H1 (cell line): ENCODE measurements around the gene ZNF213. TPM values are rescaled to one million over a fixed set of nuclear protein-coding genes. Genes with fewer than 3 reads are reported as not detected.
A peak's percentile ranks its signal among the peaks of the same experiment; 100 is the strongest.

Experiments used
- CTCF ChIA-PET: fragments of 300-600 bp; sonication (Branson Sonifier 250); formaldehyde crosslinking; loops from one replicate; lab custom pipeline; 2021; ENCODE audit not compliant: partially characterized antibody; lab: Charles Lee
- POLR2A ChIA-PET: fragments of 300-600 bp; sonication (Branson Sonifier 250); formaldehyde crosslinking; loops from one replicate; lab custom pipeline; 2021; ENCODE audit warnings: inconsistent platforms; ENCODE audit not compliant: partially characterized antibody; lab: Charles Lee
- DNase-seq, 2 experiments: peaks; one replicate each; pipeline versions ENCODE4 v3.0.0 to v3.0.0-alpha.2; 2010 to 2022; ENCODE audit warnings: low spot score in 2 of 2, low read depth in 1 of 2, mixed read lengths in 1 of 2
- FAIRE-seq: peaks from 2 replicates; lab custom pipeline; 2011; peaks lifted over from hg19 to GRCh38; lab: Jason Lieb, UNC
- H2AFZ ChIP-seq: 2 replicates; pipeline ENCODE4 v1.8.1; 2012; ENCODE audit warnings: low read length, inconsistent platforms
- H2AK5ac ChIP-seq: 2 replicates; pipeline ENCODE4 v1.6.1; 2013; ENCODE audit warnings: low read depth, low read length
- H2BK120ac ChIP-seq: replicated peaks from 2 replicates; pipeline ENCODE3; 2013; ENCODE audit warnings: low read depth, low read length, inconsistent platforms
- H2BK12ac ChIP-seq: 2 replicates; pipeline ENCODE4 v1.6.1; 2013; ENCODE audit warnings: low read depth, low read length
- H2BK15ac ChIP-seq: 2 replicates; pipeline ENCODE4 v1.6.1; 2013; ENCODE audit warnings: low read length
- H2BK20ac ChIP-seq: 2 replicates; pipeline ENCODE4 v1.6.1; 2013; ENCODE audit warnings: low read length
- H2BK5ac ChIP-seq: 2 replicates; pipeline ENCODE4 v1.6.1; 2013; ENCODE audit warnings: low read depth, low read length
- H3K14ac ChIP-seq: 2 replicates; pipeline ENCODE4 v1.6.1; 2013; ENCODE audit warnings: inconsistent platforms; ENCODE audit not compliant: insufficient read length
- H3K18ac ChIP-seq: 2 replicates; pipeline ENCODE4 v1.6.1; 2013; ENCODE audit warnings: low read length; ENCODE audit errors: extremely low read depth
- H3K23ac ChIP-seq: 2 replicates; pipeline ENCODE4 v1.6.1; 2013; ENCODE audit warnings: inconsistent platforms; ENCODE audit not compliant: insufficient read length
- H3K23me2 ChIP-seq: 2 replicates; pipeline ENCODE4 v1.6.1; 2013; ENCODE audit warnings: low read depth, low read length
- H3K27ac ChIP-seq: 2 replicates; pipeline ENCODE4 v1.6.1; 2011; ENCODE audit warnings: low read depth, low read length, inconsistent platforms
- H3K27me3 ChIP-seq, 4 experiments: replicated peaks in 1 of 4; 1 replicate in 1 of 4; 2 replicates in 3 of 4; pipeline versions ENCODE4 v1.6.1 to v1.8.1; 2011 to 2013; ENCODE audit warnings: low read length in 3 of 4, mild to moderate bottlenecking in 3 of 4, inconsistent platforms in 2 of 4, mixed read lengths in 2 of 4, moderate library complexity in 1 of 4; ENCODE audit not compliant: control insufficient read depth in 3 of 4, insufficient read depth in 3 of 4; ENCODE audit errors: extremely low read depth in 1 of 4
- H3K36me3 ChIP-seq, 4 experiments: 2 replicates each; pipeline versions ENCODE4 v1.6.1 to v1.8.1; 2011 to 2013; ENCODE audit warnings: mild to moderate bottlenecking in 4 of 4, low read length in 3 of 4, moderate library complexity in 2 of 4, control low read depth in 1 of 4, inconsistent platforms in 1 of 4; ENCODE audit not compliant: insufficient read depth in 4 of 4, control insufficient read depth in 2 of 4
- H3K4ac ChIP-seq: replicated peaks from 2 replicates; pipeline ENCODE3; 2013; ENCODE audit warnings: low read length, low read depth, mixed read lengths, inconsistent platforms; ENCODE audit not compliant: insufficient read length
- H3K4me1 ChIP-seq, 4 experiments: replicated peaks in 1 of 4; 1 replicate in 1 of 4; 2 replicates in 3 of 4; pipeline versions ENCODE4 v1.6.1 to v1.8.1; 2011 to 2013; ENCODE audit warnings: low read length in 3 of 4, inconsistent platforms in 2 of 4, mixed read lengths in 1 of 4; ENCODE audit not compliant: insufficient read depth in 4 of 4, control insufficient read depth in 3 of 4
- H3K4me2 ChIP-seq, 2 experiments: 2 replicates each; pipeline versions ENCODE4 v1.6.1 to v1.8.1; 2011 to 2013; ENCODE audit warnings: low read depth in 2 of 2, low read length in 2 of 2, control low read depth in 1 of 2, inconsistent platforms in 1 of 2, mild to moderate bottlenecking in 1 of 2; ENCODE audit not compliant: insufficient read depth in 1 of 2
- H3K4me3 ChIP-seq, 4 experiments: fragments of 200-600, 300-600 bp in 1 of 4; sonication (generic), shearing (Covaris generic), sonication (Bioruptor Twin) in 1 of 4; 2 replicates each; pipeline versions ENCODE4 v1.5.1 to v1.8.1; 2011 to 2016; ENCODE audit warnings: low read length in 4 of 4, low read depth in 3 of 4, control low read depth in 2 of 4, inconsistent platforms in 2 of 4, mild to moderate bottlenecking in 2 of 4, mixed read lengths in 1 of 4, moderate library complexity in 1 of 4; ENCODE audit not compliant: insufficient read depth in 2 of 4; ENCODE audit errors: extremely low read depth in 1 of 4
- H3K56ac ChIP-seq: replicated peaks from 2 replicates; pipeline ENCODE3; 2013; ENCODE audit warnings: low read depth, mild to moderate bottlenecking, mixed read lengths, low read length, inconsistent platforms; ENCODE audit not compliant: insufficient read length
- H3K79me1 ChIP-seq: 2 replicates; pipeline ENCODE4 v1.6.1; 2013; ENCODE audit warnings: low read depth, low read length, control low read depth
- H3K79me2 ChIP-seq, 2 experiments: 2 replicates each; pipeline versions ENCODE4 v1.6.1 to v1.8.1; 2012 to 2013; ENCODE audit warnings: low read length in 2 of 2, mild to moderate bottlenecking in 2 of 2, inconsistent platforms in 1 of 2; ENCODE audit not compliant: insufficient read depth in 2 of 2, control insufficient read depth in 1 of 2
- H3K9ac ChIP-seq, 4 experiments: replicated peaks in 1 of 4; 1 replicate in 1 of 4; 2 replicates in 3 of 4; pipeline versions ENCODE4 v1.6.1 to v1.8.1; 2011 to 2013; ENCODE audit warnings: low read depth in 3 of 4, low read length in 3 of 4, control low read depth in 2 of 4, mild to moderate bottlenecking in 2 of 4, moderate library complexity in 2 of 4, inconsistent platforms in 1 of 4; ENCODE audit errors: extremely low read depth in 1 of 4
- H3K9me3 ChIP-seq, 2 experiments: 2 replicates each; pipeline versions ENCODE4 v1.6.1 to v1.8.1; 2012 to 2013; ENCODE audit warnings: mild to moderate bottlenecking in 2 of 2, moderate library complexity in 2 of 2, control low read depth in 1 of 2, inconsistent platforms in 1 of 2, low read depth in 1 of 2, low read length in 1 of 2, mixed read lengths in 1 of 2; ENCODE audit not compliant: insufficient read depth in 2 of 2
- H4K20me1 ChIP-seq, 2 experiments: replicated peaks in 1 of 2; 2 replicates each; pipeline versions ENCODE3 to v1.8.1; 2011 to 2013; ENCODE audit warnings: inconsistent platforms in 2 of 2, low read length in 2 of 2, mild to moderate bottlenecking in 1 of 2; ENCODE audit not compliant: insufficient read depth in 2 of 2, control insufficient read depth in 1 of 2
- H4K5ac ChIP-seq: 2 replicates; pipeline ENCODE4 v1.6.1; 2013; ENCODE audit warnings: low read length, low read depth, mixed read lengths, inconsistent platforms; ENCODE audit not compliant: insufficient read length
- H4K8ac ChIP-seq: 2 replicates; pipeline ENCODE4 v1.8.0; 2013; ENCODE audit warnings: mild to moderate bottlenecking, moderate library complexity, low read length, inconsistent platforms; ENCODE audit not compliant: insufficient read depth; ENCODE audit errors: extremely low read depth
- H4K91ac ChIP-seq: replicated peaks from 2 replicates; pipeline ENCODE3; 2013; ENCODE audit warnings: low read length, mixed read lengths, inconsistent platforms; ENCODE audit not compliant: insufficient read length
- ASH2L ChIP-seq: fragments of 200-600, 300-600 bp; sonication (generic); IDR thresholded peaks from one replicate; pipeline ENCODE4 v1.7.1; 2017; ENCODE audit warnings: low read length
- CHD2 ChIP-seq: IDR thresholded peaks from 2 replicates; pipeline ENCODE4 v1.6.1; 2012; ENCODE audit warnings: low read length, improper control_type of control experiment
- EP300 ChIP-seq, 2 experiments: IDR thresholded peaks; 1 replicate in 1 of 2; 2 replicates in 1 of 2; pipeline ENCODE4 v1.6.1; 2011 to 2012; ENCODE audit warnings: low read depth in 2 of 2, low read length in 2 of 2, mild to moderate bottlenecking in 2 of 2, borderline replicate concordance in 1 of 2, inconsistent platforms in 1 of 2, moderate library complexity in 1 of 2
- GTF2F1 ChIP-seq: IDR thresholded peaks from 2 replicates; pipeline ENCODE4 v1.6.1; 2012; ENCODE audit warnings: low read depth, low read length, improper control_type of control experiment, borderline replicate concordance
- MAFK ChIP-seq: IDR thresholded peaks from 2 replicates; pipeline ENCODE4 v1.6.1; 2012; ENCODE audit warnings: low read depth, mild to moderate bottlenecking, improper control_type of control experiment, low read length
- RAD21 ChIP-seq, 2 experiments: IDR thresholded peaks in 1 of 2; conservative IDR thresholded peaks in 1 of 2; 2 replicates each; pipeline ENCODE4 v1.6.1; 2011; ENCODE audit warnings: low read depth in 2 of 2, low read length in 2 of 2, improper control_type of control experiment in 1 of 2, inconsistent platforms in 1 of 2, mild to moderate bottlenecking in 1 of 2, moderate library complexity in 1 of 2
- RBBP5 ChIP-seq: IDR thresholded peaks from 2 replicates; pipeline ENCODE4 v1.7.1; 2012; ENCODE audit warnings: low read depth, mild to moderate bottlenecking, inconsistent platforms, low read length, moderate library complexity, borderline replicate concordance
- RXRA ChIP-seq: IDR thresholded peaks from 2 replicates; pipeline ENCODE4 v1.6.1; 2011; ENCODE audit warnings: low read depth, mild to moderate bottlenecking, low read length, moderate library complexity; ENCODE audit not compliant: insufficient read depth
- SIN3A ChIP-seq, 2 experiments: IDR thresholded peaks in 1 of 2; conservative IDR thresholded peaks in 1 of 2; 2 replicates each; pipeline ENCODE4 v1.6.1; 2011 to 2012; ENCODE audit warnings: low read length in 2 of 2, improper control_type of control experiment in 1 of 2, low read depth in 1 of 2, mild to moderate bottlenecking in 1 of 2
- SIRT6 ChIP-seq: IDR thresholded peaks from one replicate; pipeline ENCODE4 v1.7.1; 2012; ENCODE audit warnings: low read length, inconsistent platforms
- SIX5 ChIP-seq: IDR thresholded peaks from 2 replicates; pipeline ENCODE4 v1.6.1; 2011; ENCODE audit warnings: mild to moderate bottlenecking, low read depth, low read length
- TAF7 ChIP-seq: optimal IDR thresholded peaks from 2 replicates; pipeline ENCODE3; 2011; ENCODE audit warnings: low read depth, mild to moderate bottlenecking, inconsistent platforms, low read length, moderate library complexity, borderline replicate concordance
- TCF12 ChIP-seq: IDR thresholded peaks from 2 replicates; pipeline ENCODE4 v1.6.1; 2011; ENCODE audit warnings: low read depth, mild to moderate bottlenecking, low read length
- WGBS, 2 experiments: shearing (Covaris generic) in 1 of 2; methylation state at CpG; one replicate each; pipeline versions ENCODE4 v1.1.6 to v1.1.7; 2013 to 2015; ENCODE audit warnings: low lambda C conversion rate in 2 of 2, mixed read lengths in 2 of 2, inconsistent platforms in 1 of 2, low coverage in 1 of 2, missing lambda C conversion rate in 1 of 2; ENCODE audit not compliant: insufficient replicate concordance in 2 of 2, insufficient coverage in 1 of 2, insufficient read length in 1 of 2; ENCODE audit errors: extremely low coverage in 1 of 2, missing lambda C conversion rate in 1 of 2; 5-methylcytosine and 5-hydroxymethylcytosine counted together
- polyA plus RNA-seq, 7 experiments: library from polyadenylated mRNA; depleted of rRNA in 3 of 7; stranded (reverse) in 5 of 7; unstranded in 2 of 7; fragments of >200 nt in 5 of 7; fragments of 200-250 nt in 2 of 7; gene quantifications; 1 replicate in 5 of 7; 2 replicates in 1 of 7; 4 replicates in 1 of 7; pipeline versions ENCODE4 v1.2.1 to v1.2.3, GENCODE V29; 2011 to 2013; ENCODE audit warnings: missing spikeins in 2 of 7, mixed read lengths in 2 of 7
- total RNA-seq: library from RNA; stranded (reverse); fragmentation: NEBNext Ultra II Directional; extraction: Animal tissue kit (Norgen Biotek cat#: 25700); gene quantifications from 2 replicates; pipeline ENCODE4 v1.2.1, GENCODE V29; 2021

The ZNF213 gene
- total and polyA plus RNA-seq, 2 of the 8 experiments (the other 6 are each of a cell fraction or from before 2014, with no cell fraction given): 1.6 to 6.9 TPM

DNA sequence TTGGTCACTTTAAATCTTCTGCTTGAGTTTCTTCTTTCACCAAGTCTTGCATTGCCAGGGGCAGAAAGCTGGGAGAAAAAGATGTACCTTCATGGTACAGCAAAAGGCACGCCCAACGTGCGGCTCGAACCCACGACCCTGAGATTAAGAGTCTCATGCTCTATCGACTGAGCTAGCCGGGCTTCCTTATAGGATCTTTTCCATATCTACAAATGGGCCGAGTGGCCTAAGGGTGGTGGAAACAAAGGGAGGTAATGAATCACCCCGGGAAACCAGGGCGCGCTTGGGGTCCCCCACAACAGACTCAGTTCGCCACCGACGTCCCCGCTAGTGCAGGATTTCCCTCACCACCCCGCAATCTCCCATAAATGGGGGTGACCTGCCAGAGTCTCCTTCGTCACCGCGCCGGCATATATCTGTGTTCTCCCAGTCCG lies 45.6 kb downstream of the ZNF213 start:
- no peak overlapping the region for H4K91ac ChIP-seq
- no peak overlapping the region for H4K5ac ChIP-seq
- H3K23me2 ChIP-seq: peaks cover 13% of the 10 kb centered on the region; the same call in 1 of the 2 replicates
- no peak overlapping the region for H3K4ac ChIP-seq
- H3K79me2 ChIP-seq: no peaks in the 10 kb centered on the region
- H3K56ac ChIP-seq: no peak overlapping the region
- no peak overlapping the region for H2BK12ac ChIP-seq
- no peak overlapping the region for H3K23ac ChIP-seq
- no peaks in the 10 kb centered on the region for H3K79me1 ChIP-seq
- H2BK20ac ChIP-seq: no peak overlapping the region
- DNase-seq (peak in 1 of 2 experiments; percentile 95), FAIRE-seq (no peak)
- H3K36me3 ChIP-seq: no peaks in the 10 kb centered on the region
- no peak overlapping the region for H3K9ac ChIP-seq
- H2BK15ac ChIP-seq: no peak overlapping the region
- H3K27ac ChIP-seq: no peak overlapping the region
- H3K4me1 ChIP-seq: no peaks in the 10 kb centered on the region; a peak in 2 of 7 replicates
- no peak overlapping the region for H3K18ac ChIP-seq
- H4K8ac ChIP-seq: no peak overlapping the region
- peak overlapping the region; percentile 61 to 62 for H3K4me2 ChIP-seq
- H2AK5ac ChIP-seq: no peak overlapping the region
- POLR2A ChIA-PET: interaction anchor here (0.6 to 1.2 kb wide), 8 partner anchors 9 to 103 kb away, joined by 3 to 6 read pairs (median 3); no protein-coding TSS in a partner anchor
- 6% methylated on average over 21 of the region's 21 CpGs; no CpG with 5 or more reads in 1 of the 2 experiments for WGBS, 2 experiments
- no peak overlapping the region; the same call in 1 of the 2 replicates for H2AFZ ChIP-seq
- CTCF ChIA-PET: interaction anchor here (0.6 to 1.7 kb wide), 6 partner anchors 9 to 1850 kb away, joined by 3 to 5 read pairs (median 3); no protein-coding TSS in a partner anchor
- no peaks in the 10 kb centered on the region for H3K9me3 ChIP-seq
- H2BK5ac ChIP-seq: no peak overlapping the region
- H2BK120ac ChIP-seq: no peak overlapping the region
- H3K14ac ChIP-seq: no peak overlapping the region
- H4K20me1 ChIP-seq: no peaks in the 10 kb centered on the region
- peaks cover 0 to 38% (median 25%) of the 10 kb centered on the region in 4 experiments; a peak in 6 of 7 replicates for H3K27me3 ChIP-seq
- H3K4me3 ChIP-seq: peak overlapping the region; percentile 51 to 79 (median 63)
- TF ChIP-seq RBBP5 (peak; percentile 62; the same call in 1 of the 2 replicates), RAD21 (IDR thresholded peaks at IDR 0.05 in 1 of 2, conservative IDR thresholded peaks at IDR 0.05 in 1 of 2; ENCODE audit: low read depth in 2 of 2, low read length in 2 of 2) (no peak), TAF7 (no peak), CHD2 (no peak), SIX5 (no peak), TCF12 (no peak), SIRT6 (no peak), ASH2L (peak; percentile 73), RXRA (no peak), MAFK (peak; percentile 81; the same call in 1 of the 2 replicates), EP300 (IDR thresholded peaks at IDR 0.05; ENCODE audit: borderline replicate concordance in 1 of 2, low read depth in 2 of 2, low read length in 2 of 2) (no peak), GTF2F1 (no peak), SIN3A (conservative IDR thresholded peaks at IDR 0.05 in 1 of 2, IDR thresholded peaks at IDR 0.05 in 1 of 2; ENCODE audit: low read depth in 1 of 2, low read length in 2 of 2) (no peak)
